Neutrophil (primary cell): ENCODE measurements around the gene ZNF777.

Source experiments
- H3K27ac ChIP-seq: fragments of 200-600 bp; sonication (generic); 2 replicates; pipeline ENCODE4 v1.5.1; 2016; ENCODE audit warnings: mild to moderate bottlenecking, moderate library complexity
- H3K27me3 ChIP-seq: fragments of 200-600 bp; sonication (generic); 2 replicates; pipeline ENCODE4 v1.6.0; 2016; ENCODE audit warnings: mild to moderate bottlenecking
- H3K36me3 ChIP-seq: fragments of 200-600 bp; sonication (generic); 2 replicates; pipeline ENCODE4 v1.5.1; 2017
- H3K4me1 ChIP-seq, 2 experiments: fragments of 200-600 bp in 1 of 2; sonication (generic) in 1 of 2; 1 replicate in 1 of 2; 2 replicates in 1 of 2; pipeline versions ENCODE4 v1.5.1 to v1.6.1; 2013 to 2016; ENCODE audit warnings: low read depth in 1 of 2, low read length in 1 of 2, mild to moderate bottlenecking in 1 of 2, moderate library complexity in 1 of 2; ENCODE audit not compliant: control insufficient read depth in 1 of 2, insufficient read depth in 1 of 2
- H3K4me3 ChIP-seq, 2 experiments: fragments of 200-600 bp in 1 of 2; sonication (generic) in 1 of 2; 1 replicate in 1 of 2; 2 replicates in 1 of 2; pipeline ENCODE4 v1.5.1; 2013 to 2016; ENCODE audit warnings: low read depth in 1 of 2, low read length in 1 of 2, mild to moderate bottlenecking in 1 of 2, moderate library complexity in 1 of 2
- H3K9me3 ChIP-seq: fragments of 200-600 bp; sonication (generic); 2 replicates; pipeline ENCODE4 v1.5.1; 2016
- CTCF ChIP-seq: fragments of 200-600 bp; sonication (generic); IDR thresholded peaks from 2 replicates; pipeline ENCODE4 v1.5.1; 2016; ENCODE audit warnings: antibody characterized with exemption

The ZNF777 gene

GRCh38 chr7:149427893-149428292, 33.0 kb downstream of the ZNF777 start:
- H3K4me3 ChIP-seq: no peak overlapping the region
- H3K4me1 ChIP-seq: peaks cover 7 to 8% of the 10 kb centered on the region in 2 experiments
- peaks cover 10% of the 10 kb centered on the region for H3K36me3 ChIP-seq
- H3K27me3 ChIP-seq: peaks cover 24% of the 10 kb centered on the region
- TF ChIP-seq CTCF: no peak
- H3K9me3 ChIP-seq: no peaks in the 10 kb centered on the region
- no peak overlapping the region for H3K27ac ChIP-seq

DNA sequence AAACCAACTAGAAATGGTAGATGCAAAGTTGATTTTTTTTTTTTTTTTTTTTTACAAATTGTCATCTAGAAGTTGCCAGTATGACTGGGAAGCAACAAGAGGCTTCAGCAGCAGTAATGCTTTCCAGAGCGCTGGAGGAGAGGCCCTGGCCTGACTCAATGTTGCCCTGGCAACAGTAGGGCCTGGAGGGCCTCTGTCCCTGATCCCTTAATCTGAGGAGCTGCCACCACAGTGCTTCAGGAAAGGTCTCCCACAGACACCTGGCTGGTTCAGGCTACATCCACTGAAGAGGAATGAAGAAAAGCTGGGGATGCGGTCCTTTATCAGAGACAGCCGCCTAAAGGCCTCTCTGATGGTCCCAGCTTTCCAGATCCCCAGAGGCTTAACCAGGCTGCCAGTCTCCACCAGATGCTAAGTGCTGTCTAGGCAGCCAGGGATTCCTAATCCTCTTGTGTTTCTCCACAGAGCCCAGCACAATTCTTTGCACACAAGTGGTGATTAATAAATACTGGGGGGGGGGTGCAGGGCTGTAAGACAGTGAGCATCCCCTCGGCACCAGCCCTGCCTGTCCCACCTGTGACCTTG, 33.7 kb downstream of the ZNF777 start:
- Histone ChIP-seq H3K27ac (no peak overlapping the region), H3K4me1 (peaks cover 12 to 13% of the 10 kb centered on the region in 2 experiments), H3K4me3 (no peak overlapping the region), H3K9me3 (no peaks in the 10 kb centered on the region), H3K27me3 (peaks cover 28% of the 10 kb centered on the region), H3K36me3 (peaks cover 4% of the 10 kb centered on the region)
- TF ChIP-seq CTCF: no peak

DNA sequence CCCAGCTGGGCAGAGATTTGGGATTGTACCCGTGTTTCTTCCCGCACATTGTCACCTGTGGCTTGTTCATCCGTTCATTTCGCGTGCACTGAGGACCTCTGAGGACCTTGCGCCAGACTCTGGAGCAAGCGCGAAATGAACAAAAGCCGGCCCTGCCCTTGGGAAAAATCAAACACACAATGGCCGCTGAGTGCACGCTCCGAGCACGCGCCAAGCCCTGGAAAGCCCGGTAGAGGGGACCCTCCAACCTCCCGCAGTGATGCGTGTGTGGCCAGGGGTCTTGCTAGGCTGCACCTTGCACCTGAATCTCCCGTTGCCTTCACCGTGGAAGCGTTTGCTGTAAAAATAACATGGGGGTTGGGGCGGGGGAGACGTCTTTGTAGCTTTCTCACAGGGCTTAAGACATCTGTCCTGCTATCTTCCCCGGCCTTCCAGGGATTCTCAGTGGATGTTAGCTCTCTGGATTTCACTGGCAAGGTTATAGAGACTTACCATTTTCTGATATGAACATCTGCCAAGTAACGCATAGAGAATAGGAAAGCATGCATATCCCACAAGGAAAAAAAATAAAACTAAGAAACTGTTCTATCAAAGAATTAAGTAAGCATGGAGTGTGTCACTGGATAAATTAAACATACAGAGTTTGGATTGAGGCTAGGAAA, 37.3 kb downstream of the ZNF777 start:
- Histone ChIP-seq H3K4me3 (peak overlapping the region in 1 of 2 experiments; percentile 73), H3K36me3 (no peaks in the 10 kb centered on the region), H3K4me1 (peaks cover 17 to 18% of the 10 kb centered on the region in 2 experiments), H3K27me3 (peaks cover 28% of the 10 kb centered on the region), H3K27ac (no peak overlapping the region), H3K9me3 (no peaks in the 10 kb centered on the region)
- no peak for TF ChIP-seq CTCF

DNA sequence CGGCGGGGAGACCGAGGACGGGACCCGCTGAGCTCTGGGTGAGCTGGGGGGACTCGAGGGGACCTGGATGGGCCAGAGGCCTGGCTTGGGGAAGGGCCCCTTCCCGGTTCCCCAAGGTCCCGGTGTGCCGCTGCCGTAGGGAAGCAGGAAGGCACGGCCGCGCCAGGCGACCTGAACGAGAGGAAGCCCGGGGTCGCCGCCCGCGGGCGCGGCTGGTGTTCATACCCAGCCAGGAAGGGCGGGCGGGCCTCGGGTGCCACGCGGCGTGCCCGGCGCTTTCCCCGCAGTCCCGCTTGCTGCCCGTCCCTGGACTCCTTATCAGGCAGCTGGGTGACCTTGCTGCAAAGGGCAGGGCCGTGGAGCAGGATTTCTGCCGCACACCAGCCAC, 38.0 kb downstream of the ZNF777 start:
- Histone ChIP-seq H3K27me3 (peaks cover 28% of the 10 kb centered on the region), H3K36me3 (no peaks in the 10 kb centered on the region), H3K27ac (peak overlapping the region; percentile 46), H3K4me1 (peaks cover 17 to 18% of the 10 kb centered on the region in 2 experiments), H3K9me3 (no peaks in the 10 kb centered on the region), H3K4me3 (peak overlapping the region; percentile 58 to 73)
- no peak for TF ChIP-seq CTCF

DNA sequence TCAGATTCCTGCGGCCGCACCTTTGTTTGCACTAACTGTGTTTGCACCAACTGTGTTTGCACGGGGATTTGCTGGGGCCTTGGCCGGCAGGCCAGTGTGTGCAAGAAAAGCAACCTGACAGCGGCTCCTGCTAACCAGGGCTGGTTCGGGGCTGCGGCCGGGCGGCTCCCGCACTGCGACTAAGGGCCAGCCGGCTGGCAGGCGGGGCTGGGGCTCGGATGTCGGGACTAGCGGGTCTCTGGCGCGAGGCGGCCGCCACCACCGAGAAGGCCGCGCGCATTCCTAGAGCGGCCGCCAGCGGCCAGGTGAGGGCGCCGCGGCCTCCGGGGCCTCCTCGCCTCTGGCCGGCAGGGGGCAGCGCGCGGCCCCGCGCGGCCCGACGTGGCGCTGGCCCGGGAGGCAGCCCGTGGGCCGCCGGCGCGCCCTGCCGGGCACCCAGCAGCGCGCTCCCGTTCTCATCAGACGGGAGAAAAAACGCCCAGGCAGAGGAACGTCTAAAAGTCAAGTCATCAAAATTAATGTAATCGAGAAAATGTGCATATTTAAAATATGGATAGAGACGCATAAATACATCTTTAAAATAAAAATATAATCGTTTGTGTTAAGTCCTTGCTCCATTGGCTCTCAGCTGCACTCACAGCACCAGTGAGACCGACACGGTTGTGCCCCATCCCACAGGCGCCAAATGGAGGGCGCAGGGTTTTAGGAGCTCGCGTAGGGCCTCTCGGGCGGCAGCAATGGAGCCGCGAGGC, 38.5 kb downstream of the ZNF777 start:
- Histone ChIP-seq H3K9me3 (no peaks in the 10 kb centered on the region), H3K36me3 (no peaks in the 10 kb centered on the region), H3K4me3 (peak overlapping the region; percentile 58 to 73), H3K27ac (peak overlapping the region; percentile 46), H3K27me3 (peaks cover 28% of the 10 kb centered on the region), H3K4me1 (peaks cover 17 to 18% of the 10 kb centered on the region in 2 experiments)
- TF ChIP-seq CTCF: peak; percentile 86
